ENCODE measurements around the gene MAP3K3.
"Not testable (repeated sequence)": the region's sequence is repeated elsewhere in the genome, so short reads cannot be mapped to it uniquely, and the experiment has no call there.

Gene MAP3K3

DNA sequence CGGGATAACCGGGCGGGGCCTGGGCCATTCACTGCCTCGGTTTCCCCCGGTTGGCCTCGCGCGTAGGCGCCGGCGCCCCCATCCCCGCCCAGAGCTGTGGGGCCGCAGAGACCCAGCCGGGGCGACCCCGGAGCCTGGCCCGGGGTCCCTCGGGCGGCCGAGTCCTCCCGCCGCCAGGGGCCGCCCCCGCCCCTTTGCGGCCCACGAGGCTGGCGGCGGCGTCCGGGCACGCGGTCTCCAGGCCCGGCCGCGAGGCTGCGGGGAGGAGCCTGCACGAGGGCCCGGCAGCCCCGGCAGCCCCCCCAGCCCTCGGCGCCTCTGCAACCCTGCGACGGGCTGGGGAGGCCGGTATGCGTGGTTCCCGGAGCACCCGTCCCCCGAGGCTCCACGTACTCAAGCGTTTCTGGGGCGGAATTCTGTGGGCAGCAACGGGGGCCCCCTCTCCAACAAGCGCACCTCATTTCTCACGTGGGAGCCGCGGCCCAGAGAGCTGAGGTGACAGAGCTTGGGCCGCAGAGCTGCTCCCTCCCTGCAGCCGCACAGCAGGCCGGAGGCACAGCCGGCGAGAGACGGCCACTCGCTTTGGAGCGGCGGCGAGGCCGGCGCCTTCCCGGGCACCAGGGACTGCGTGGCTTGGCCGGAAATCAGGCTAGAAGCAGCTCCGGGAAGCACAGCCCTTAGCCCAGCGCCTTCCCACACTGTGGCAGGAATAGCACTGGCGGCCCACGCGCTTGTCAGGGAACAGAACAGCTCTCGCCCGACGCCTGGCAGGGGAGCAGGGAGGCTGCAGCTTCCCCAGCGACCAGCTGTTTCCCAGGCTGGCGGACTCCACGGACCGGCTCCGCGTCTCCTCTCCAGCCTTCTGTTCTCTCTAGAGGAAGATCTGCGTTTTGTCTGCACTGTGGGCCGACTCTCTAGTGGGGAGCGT lies 78.6 kb downstream of the MAP3K3 start:
- in situ Hi-C loops (cut with MboI; ENCODE audit: low pct_unique_long_range_greater_than_20kb, low sequenced_read_pairs): no loop called here
- no peak for DNase-seq

DNA sequence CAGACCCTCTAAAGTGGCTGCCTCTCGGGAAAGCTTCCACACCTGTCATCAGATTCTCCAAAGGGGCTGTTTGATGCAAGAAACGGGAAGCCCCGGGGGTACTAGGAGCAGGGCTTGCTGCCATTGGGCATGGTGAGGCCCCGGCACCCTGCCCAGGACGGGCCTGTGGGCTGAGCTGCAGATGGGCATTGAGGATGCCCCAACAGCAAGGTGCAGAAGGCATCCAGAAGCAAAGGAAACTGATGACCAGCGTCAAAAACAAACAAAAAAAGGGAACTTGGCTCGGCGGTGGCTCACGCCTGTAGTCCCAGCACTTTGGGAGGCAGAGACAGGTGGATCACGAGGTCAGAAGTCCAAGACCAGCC lies 79.2 kb downstream of the MAP3K3 start:
- in situ Hi-C loops (cut with MboI; ENCODE audit: low pct_unique_long_range_greater_than_20kb, low sequenced_read_pairs): no loop called here
- no peak for DNase-seq

DNA sequence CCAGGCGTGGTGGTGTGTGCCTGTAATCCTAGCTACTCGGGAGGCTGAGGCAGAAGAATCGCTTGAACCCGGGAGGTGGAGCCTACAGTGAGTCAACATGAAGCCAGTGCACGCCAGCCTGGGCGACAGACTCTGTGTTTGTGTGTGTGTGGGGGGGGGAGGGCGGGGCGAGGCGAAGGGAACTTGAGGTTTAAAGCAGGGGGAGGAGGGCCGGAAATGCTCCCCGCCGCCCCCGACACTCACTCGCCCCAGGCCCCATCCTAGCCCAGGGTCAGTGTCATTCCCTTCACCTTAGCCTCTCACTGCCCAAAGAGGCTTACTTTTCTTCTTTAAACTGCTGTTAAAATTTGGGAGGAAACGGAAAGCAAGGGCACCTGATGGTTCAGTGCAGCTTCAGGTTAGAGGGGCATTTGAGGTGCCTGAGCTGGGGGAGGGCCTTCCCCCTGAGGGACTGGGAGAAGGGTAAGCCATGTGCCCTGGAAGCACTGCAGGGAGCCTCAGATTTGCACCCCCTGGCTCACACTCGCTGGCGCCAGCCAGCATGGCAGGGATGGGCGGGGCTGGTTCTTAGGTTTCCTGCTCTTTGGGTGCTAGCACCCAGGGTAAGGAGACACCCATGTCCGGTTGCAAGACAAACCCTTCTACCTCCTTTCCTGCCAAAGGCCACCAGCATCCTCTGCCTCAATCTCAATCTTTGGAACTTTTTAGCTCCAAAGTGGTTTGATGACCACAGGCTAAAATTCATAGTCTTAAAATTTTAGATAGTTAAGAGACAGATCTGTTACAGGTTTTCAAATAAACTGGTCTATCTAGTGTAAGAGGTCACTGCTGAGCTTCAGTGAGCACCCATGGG lies 79.9 kb downstream of the MAP3K3 start:
- in situ Hi-C loops (cut with MboI; ENCODE audit: low pct_unique_long_range_greater_than_20kb, low sequenced_read_pairs): no loop called here
- DNase-seq: peak; percentile 67

DNA sequence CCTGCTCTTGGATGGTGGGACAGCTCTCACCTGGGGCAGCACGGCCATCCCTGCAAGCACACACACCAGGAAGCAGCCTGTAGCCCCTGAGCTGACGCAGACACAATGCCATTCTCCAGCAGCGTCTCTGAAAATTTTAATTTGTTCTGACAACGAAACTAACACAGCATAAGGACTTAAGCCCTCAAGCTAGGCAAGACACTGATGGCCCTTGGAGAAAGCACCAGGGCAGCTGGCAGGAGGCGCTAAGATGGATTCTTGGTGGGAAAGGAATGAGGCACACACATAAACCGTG lies 80.5 kb downstream of the MAP3K3 start:
- no peak for DNase-seq
- in situ Hi-C loops (cut with MboI; ENCODE audit: low pct_unique_long_range_greater_than_20kb, low sequenced_read_pairs): no loop called here

DNA sequence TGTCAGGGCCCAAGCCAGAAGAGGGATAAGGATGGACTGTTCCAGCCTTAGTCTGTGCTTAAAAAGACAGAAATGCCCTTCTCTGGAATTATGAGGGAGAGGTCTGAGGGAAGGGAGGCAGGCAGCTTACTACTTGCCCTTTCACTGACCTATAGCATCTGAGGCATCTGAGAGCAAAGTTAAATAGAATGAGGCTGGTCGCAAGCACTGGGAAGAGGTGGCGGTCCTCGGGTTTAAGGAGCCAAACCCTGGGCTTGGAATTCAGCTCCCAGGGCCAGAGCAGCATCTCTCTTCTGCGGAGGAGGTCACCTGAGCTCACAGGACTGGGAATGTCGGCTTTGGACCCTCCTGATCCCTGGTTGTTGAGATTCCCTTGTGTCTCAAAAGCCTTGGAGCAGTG lies 80.8 kb downstream of the MAP3K3 start:
- DNase-seq: no peak
- in situ Hi-C loops (cut with MboI; ENCODE audit: low pct_unique_long_range_greater_than_20kb, low sequenced_read_pairs): no loop called here

DNA sequence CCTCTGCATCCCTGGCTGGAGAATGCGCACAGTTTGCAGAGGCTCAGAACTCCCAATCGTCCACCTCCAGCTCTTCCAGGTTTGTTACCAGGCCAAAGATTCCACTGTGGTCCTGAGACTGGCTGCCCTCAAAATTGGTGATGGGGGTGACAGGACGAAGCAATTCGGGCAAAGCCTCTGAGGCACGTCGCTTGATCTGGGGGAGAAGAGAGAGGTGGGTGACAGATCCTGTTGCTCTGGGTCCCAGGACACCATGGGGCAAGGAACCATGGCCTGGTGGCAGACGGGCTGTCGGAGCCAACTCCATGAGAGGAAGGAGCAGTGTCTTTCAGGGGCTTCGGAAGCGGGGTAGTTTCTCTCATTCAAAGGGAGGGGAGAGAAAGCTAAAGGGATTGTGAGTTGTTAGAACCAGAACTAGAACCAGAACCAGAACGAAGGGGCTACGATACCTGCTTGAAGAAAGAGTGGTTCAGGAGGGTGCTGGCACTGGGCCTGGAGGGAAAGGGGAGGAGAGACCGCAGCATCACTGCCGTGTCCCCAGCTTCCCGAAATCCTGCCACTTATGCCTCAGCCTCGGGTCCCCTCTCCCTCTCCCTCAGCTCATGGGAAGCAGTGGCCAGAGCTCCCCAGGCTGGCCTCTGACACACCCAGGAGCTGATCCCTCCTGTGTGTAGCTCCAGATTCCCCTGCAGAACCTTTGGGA lies 81.5 kb downstream of the MAP3K3 start:
- in situ Hi-C loops (cut with MboI; ENCODE audit: low pct_unique_long_range_greater_than_20kb, low sequenced_read_pairs): no loop called here

DNA sequence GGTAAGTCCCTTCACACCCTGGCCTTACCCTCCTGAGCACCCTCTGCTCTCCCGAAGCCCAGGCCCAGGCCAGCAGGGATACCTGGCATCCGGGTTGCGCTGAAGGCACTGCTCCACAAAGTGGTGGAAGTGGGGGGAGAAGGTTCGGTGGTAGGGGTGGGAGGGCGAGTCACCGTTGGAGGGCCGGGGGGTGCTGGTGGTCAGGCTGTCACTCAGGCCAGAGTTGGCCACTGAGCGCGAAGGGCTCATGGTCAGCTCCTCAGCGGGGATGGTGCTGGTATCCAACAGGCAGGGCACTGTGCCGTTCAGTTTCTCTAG lies 82.0 kb downstream of the MAP3K3 start:
- in situ Hi-C loops (cut with MboI; ENCODE audit: low pct_unique_long_range_greater_than_20kb, low sequenced_read_pairs): no loop called here
- no peak for DNase-seq

More for the DNA sequence above, 81.5 kb downstream of the MAP3K3 start:
- no peak for DNase-seq

DNA sequence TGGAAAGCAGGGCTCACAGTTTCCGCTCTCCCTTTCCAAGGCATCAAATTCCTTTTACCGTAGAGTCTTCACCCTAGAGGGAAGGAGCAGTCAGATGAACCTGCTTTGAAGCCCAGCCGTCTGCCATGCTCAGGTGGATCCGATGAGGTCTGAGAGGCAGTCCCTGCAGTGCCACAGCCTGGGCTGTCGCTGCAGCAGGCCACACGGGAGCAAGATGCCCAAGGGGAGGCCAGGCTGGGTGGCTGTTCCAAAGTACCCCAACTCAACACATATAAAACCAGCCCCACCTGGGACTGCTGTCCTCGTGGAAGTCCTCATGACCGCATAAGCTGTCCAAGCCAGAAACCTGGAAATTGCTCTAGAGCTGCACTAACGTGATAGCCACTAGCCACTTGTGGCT lies 82.6 kb downstream of the MAP3K3 start:
- in situ Hi-C loops (cut with MboI; ENCODE audit: low pct_unique_long_range_greater_than_20kb, low sequenced_read_pairs): no loop called here
- DNase-seq: no peak

DNA sequence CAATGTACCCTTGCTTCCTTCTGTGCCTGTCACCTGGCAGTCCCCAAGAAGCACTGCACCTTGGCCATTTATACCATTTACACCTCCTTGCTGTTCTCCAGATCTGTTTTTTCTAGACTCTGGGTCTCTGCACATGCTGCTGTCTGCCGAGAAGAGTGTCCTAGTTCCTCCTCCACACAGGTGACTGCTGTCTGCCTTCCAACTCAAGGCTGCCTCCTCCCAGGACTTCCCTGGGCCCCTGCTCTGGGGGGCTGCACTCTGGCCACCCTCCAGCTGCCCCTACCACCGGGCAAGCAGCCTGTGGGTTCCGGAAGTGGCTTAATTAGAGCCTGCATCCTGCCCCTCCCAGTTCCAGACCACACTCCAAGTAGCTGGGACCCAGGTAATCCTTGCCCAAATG lies 83.4 kb downstream of the MAP3K3 start:
- no peak for DNase-seq
- in situ Hi-C loops (cut with MboI; ENCODE audit: low pct_unique_long_range_greater_than_20kb, low sequenced_read_pairs): no loop called here

DNA sequence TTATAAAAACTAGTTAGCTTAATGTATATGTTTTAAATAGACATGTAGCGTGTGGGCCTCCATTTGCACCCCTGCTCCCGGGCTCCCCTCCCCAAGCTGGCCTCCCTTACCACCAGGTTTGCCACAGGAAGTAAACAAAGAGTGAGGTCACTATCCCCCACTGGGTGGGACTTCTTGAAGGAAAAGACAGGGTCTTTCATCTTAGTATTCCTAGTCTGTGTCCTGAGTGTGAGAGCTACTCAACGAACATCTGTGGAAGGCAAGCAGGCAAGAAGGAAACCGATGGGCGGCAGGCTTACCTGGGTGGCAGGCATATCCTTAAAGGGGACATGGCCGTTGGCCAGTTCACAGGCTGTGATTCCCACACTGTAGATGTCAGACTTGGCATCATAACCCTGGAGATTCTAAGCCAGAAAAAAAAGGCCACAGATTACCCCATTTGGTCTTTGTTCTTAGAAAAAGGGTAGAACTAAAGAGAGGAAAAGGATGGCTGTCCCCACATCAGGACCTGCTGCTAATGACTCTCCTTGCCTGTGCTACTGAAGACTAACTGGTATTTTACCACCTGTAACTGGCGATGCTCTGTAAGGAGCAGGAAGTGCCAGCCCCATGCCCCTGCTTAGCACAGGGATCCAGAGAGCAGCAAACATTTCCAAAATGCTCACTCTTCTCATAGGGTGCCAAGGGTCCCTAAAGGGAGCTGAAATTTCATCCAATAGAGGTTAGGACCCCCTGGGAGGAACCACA lies 84.3 kb downstream of the MAP3K3 start:
- no peak for DNase-seq
- in situ Hi-C loops (cut with MboI; ENCODE audit: low pct_unique_long_range_greater_than_20kb, low sequenced_read_pairs): no loop called here

DNA sequence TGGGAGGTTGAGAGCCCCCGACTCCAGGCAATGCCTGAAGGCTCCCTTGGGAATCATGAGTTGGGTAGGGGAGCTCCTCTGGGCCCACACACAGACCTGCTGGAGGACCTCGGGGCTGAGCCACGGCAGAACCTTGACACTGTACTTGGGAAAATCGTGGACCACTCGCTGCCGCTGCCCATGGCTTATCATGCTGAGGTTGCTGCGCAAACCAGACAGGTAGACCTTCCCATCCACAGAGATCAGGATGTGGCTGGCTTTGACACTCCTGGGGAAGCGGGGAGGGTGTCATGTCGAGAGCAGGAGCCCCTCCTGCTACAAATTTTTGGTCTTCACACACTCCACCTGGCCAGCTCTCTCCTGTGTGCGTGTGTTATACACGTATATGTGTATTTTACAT lies 84.9 kb downstream of the MAP3K3 start:
- no peak for DNase-seq
- in situ Hi-C loops (cut with MboI; ENCODE audit: low pct_unique_long_range_greater_than_20kb, low sequenced_read_pairs): no loop called here

DNA sequence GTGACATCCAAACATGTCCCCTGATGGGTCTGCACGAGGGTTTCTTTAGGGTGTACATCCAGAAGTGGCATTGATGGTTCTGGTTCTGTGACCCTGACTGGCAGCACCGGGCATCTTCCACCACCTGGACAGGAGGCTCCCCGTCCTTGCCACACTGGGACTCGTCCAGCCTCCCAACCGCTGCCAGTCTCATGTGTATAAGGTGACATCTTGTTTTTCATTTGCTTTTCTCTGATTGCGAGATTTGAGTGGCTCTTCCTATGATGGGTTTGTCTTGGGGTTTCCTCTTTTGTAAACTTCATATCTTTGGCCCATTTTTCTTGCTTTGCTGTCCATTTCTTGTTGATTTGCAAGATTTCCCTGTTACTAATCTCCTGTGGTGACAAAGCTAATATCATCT lies 86.9 kb downstream of the MAP3K3 start:
- in situ Hi-C loops (cut with MboI; ENCODE audit: low pct_unique_long_range_greater_than_20kb, low sequenced_read_pairs): no loop called here

DNA sequence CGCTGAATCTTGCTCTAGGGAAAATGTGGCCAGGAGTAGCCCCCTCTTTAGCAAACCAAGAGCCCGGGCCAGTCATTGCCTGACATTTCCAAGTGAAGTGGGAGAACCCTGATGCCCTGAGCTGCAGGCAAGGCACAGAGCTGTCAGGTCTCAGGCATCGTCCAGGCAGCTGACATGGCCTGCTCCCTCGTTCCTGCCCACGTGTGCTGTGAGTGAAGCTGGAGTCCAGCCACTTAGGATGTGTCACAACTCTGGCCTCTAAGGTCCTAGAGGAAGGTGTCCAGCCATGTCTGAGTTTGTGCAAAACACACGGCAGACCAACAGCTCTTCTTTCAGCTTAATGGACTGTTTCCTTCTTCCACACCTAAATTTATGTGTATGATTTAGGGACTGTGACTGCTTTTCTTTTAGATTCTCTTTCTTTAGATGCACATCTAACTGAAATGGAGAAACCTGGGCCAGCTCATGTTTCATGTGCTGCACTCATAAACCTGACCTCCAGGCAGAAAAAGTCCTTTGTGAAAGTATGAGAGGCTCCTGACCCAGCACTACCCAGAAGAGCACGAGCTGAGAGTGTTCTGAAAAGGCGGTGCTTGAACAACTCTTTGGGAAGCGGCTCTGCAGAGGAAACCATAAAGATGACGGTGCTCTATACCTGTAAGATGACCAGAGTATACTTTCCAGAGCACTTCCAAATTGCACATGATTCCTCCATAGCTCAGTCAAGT lies 92.5 kb downstream of the MAP3K3 start:
- in situ Hi-C loops (cut with MboI; ENCODE audit: low pct_unique_long_range_greater_than_20kb, low sequenced_read_pairs): no loop called here
- DNase-seq: no peak

More for the DNA sequence above, 86.9 kb downstream of the MAP3K3 start:
- DNase-seq: no peak

DNA sequence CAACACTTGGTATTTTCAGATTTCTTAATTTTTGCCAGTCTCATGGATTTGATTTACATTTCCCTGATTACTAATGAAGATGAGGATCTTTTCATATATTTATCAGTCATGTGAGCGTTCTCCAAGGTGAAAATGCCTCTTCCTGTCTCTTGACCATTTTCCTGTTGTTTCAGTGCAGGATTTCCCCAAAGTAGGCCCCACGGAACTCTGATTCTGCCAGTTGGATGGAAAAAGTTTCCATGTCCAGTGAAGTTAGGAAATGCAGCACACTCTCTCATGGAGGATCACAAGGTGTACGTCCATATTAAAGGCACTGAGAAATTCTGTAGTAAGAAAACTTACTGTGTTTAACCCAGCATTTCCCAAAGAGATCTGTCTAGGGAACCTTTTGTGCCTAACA lies 94.2 kb downstream of the MAP3K3 start:
- no peak for DNase-seq
- in situ Hi-C loops (cut with MboI; ENCODE audit: low pct_unique_long_range_greater_than_20kb, low sequenced_read_pairs): no loop called here

DNA sequence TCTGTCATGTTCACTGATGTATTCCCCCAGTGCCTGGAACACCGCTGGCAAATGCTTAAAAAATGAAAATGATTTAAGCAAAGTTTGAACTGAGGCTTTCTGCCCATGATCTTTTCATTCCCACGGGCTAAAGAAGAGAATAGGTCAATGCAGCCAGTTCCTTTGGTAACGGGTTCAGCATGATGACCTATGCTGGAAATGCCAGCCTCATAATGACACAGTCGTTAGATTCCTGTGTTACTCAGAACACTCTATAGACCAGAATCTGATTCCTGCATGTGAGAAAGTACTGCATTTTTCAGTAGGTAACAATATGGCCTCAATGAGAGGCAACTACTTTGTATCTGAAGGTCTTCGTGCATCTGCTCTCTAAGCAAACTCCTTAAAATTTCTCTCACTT lies 96.8 kb downstream of the MAP3K3 start:
- in situ Hi-C loops (cut with MboI; ENCODE audit: low pct_unique_long_range_greater_than_20kb, low sequenced_read_pairs): no loop called here
- no peak for DNase-seq

DNA sequence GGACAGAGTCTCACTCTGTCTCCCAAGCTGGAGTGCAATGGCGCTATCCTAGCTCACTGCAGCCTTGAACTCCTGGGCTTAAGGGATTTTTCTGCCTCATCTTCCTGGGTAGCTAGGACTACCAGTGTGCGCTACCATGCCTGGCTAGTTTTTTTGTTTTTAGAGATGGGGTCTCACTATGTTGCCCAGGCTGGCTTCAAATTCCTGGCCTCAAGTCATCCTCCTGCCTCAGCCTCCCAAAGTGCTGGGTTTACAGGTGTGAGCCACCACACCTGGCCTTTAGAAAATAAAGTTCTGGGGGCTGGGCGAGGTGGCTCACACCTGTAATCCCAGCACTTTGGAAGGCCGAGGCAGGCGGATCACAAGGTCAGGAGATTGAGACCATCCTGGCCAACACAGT lies 98.0 kb downstream of the MAP3K3 start:
- in situ Hi-C loops (cut with MboI; ENCODE audit: low pct_unique_long_range_greater_than_20kb, low sequenced_read_pairs); DNase-seq: not testable (repeated sequence)

DNA sequence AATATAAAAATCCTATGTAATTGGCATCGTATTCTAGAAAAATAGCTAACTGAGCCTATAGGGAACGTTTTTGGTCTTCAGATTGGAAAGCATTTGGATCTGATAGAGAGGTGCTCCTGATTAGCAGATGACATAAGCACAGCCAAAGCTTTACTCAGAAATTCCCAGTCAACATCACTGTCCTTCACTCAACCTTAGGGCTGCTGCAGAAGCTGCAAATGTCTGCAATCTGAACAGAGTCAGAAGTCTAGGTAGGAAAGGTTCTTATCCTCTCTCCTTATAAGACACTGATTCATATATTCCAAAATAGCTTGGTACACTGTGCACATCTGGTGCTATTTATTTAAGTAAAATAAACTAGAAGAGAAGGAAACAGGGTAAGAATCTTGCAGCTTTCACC lies 100.2 kb downstream of the MAP3K3 start:
- no peak for DNase-seq
- in situ Hi-C loops (cut with MboI; ENCODE audit: low pct_unique_long_range_greater_than_20kb, low sequenced_read_pairs): no loop called here

DNA sequence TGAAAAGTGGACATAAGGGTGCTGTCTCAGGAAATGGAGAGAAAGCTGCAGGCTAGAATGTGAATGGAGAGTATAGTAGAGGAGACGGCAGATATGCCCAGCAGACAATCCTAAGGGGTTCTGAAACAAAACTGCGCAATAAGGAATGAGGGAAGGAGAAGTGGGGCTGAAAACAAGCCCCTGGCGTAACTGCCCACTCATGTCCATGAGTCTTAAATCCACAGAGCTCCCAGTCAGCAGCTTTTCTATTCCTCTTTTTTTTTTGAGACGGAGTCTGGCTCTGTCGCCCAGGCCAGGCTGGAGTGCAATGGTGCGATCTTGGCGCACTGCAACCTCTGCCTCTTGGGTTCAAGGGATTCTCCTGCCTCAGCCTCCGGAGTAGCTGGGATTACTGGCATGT lies 113.5 kb downstream of the MAP3K3 start:
- in situ Hi-C loops (cut with MboI; ENCODE audit: low pct_unique_long_range_greater_than_20kb, low sequenced_read_pairs): no loop called here
- no peak for DNase-seq
